H1 (cell line): Measurements from ENCODE around the gene SOWAHD. TPM values are rescaled to one million over a fixed set of nuclear protein-coding genes. Genes with fewer than 3 reads are reported as not detected.

ENCODE experiments used
- CTCF ChIA-PET: fragments of 300-600 bp; sonication (Branson Sonifier 250); formaldehyde crosslinking; loops from one replicate; lab custom pipeline; 2021; ENCODE audit not compliant: partially characterized antibody; lab: Charles Lee
- POLR2A ChIA-PET: fragments of 300-600 bp; sonication (Branson Sonifier 250); formaldehyde crosslinking; loops from one replicate; lab custom pipeline; 2021; ENCODE audit warnings: inconsistent platforms; ENCODE audit not compliant: partially characterized antibody; lab: Charles Lee
- DNase-seq, 2 experiments: peaks; one replicate each; pipeline versions ENCODE4 v3.0.0 to v3.0.0-alpha.2; 2010 to 2022; ENCODE audit warnings: low spot score in 2 of 2, low read depth in 1 of 2, mixed read lengths in 1 of 2
- FAIRE-seq: peaks from 2 replicates; lab custom pipeline; 2011; peaks lifted over from hg19 to GRCh38; lab: Jason Lieb, UNC
- H2AFZ ChIP-seq: 2 replicates; pipeline ENCODE4 v1.8.1; 2012; ENCODE audit warnings: low read length, inconsistent platforms
- H2AK5ac ChIP-seq: 2 replicates; pipeline ENCODE4 v1.6.1; 2013; ENCODE audit warnings: low read depth, low read length
- H2BK120ac ChIP-seq: replicated peaks from 2 replicates; pipeline ENCODE3; 2013; ENCODE audit warnings: low read depth, low read length, inconsistent platforms
- H2BK12ac ChIP-seq: 2 replicates; pipeline ENCODE4 v1.6.1; 2013; ENCODE audit warnings: low read depth, low read length
- H2BK15ac ChIP-seq: 2 replicates; pipeline ENCODE4 v1.6.1; 2013; ENCODE audit warnings: low read length
- H2BK20ac ChIP-seq: 2 replicates; pipeline ENCODE4 v1.6.1; 2013; ENCODE audit warnings: low read length
- H2BK5ac ChIP-seq: 2 replicates; pipeline ENCODE4 v1.6.1; 2013; ENCODE audit warnings: low read depth, low read length
- H3K14ac ChIP-seq: 2 replicates; pipeline ENCODE4 v1.6.1; 2013; ENCODE audit warnings: inconsistent platforms; ENCODE audit not compliant: insufficient read length
- H3K18ac ChIP-seq: 2 replicates; pipeline ENCODE4 v1.6.1; 2013; ENCODE audit warnings: low read length; ENCODE audit errors: extremely low read depth
- H3K23ac ChIP-seq: 2 replicates; pipeline ENCODE4 v1.6.1; 2013; ENCODE audit warnings: inconsistent platforms; ENCODE audit not compliant: insufficient read length
- H3K23me2 ChIP-seq: 2 replicates; pipeline ENCODE4 v1.6.1; 2013; ENCODE audit warnings: low read depth, low read length
- H3K27ac ChIP-seq: 2 replicates; pipeline ENCODE4 v1.6.1; 2011; ENCODE audit warnings: low read depth, low read length, inconsistent platforms
- H3K27me3 ChIP-seq, 4 experiments: replicated peaks in 1 of 4; 1 replicate in 1 of 4; 2 replicates in 3 of 4; pipeline versions ENCODE4 v1.6.1 to v1.8.1; 2011 to 2013; ENCODE audit warnings: low read length in 3 of 4, mild to moderate bottlenecking in 3 of 4, inconsistent platforms in 2 of 4, mixed read lengths in 2 of 4, moderate library complexity in 1 of 4; ENCODE audit not compliant: control insufficient read depth in 3 of 4, insufficient read depth in 3 of 4; ENCODE audit errors: extremely low read depth in 1 of 4
- H3K36me3 ChIP-seq, 4 experiments: 2 replicates each; pipeline versions ENCODE4 v1.6.1 to v1.8.1; 2011 to 2013; ENCODE audit warnings: mild to moderate bottlenecking in 4 of 4, low read length in 3 of 4, moderate library complexity in 2 of 4, control low read depth in 1 of 4, inconsistent platforms in 1 of 4; ENCODE audit not compliant: insufficient read depth in 4 of 4, control insufficient read depth in 2 of 4
- H3K4ac ChIP-seq: replicated peaks from 2 replicates; pipeline ENCODE3; 2013; ENCODE audit warnings: low read length, low read depth, mixed read lengths, inconsistent platforms; ENCODE audit not compliant: insufficient read length
- H3K4me1 ChIP-seq, 4 experiments: replicated peaks in 1 of 4; 1 replicate in 1 of 4; 2 replicates in 3 of 4; pipeline versions ENCODE4 v1.6.1 to v1.8.1; 2011 to 2013; ENCODE audit warnings: low read length in 3 of 4, inconsistent platforms in 2 of 4, mixed read lengths in 1 of 4; ENCODE audit not compliant: insufficient read depth in 4 of 4, control insufficient read depth in 3 of 4
- H3K4me2 ChIP-seq, 2 experiments: 2 replicates each; pipeline versions ENCODE4 v1.6.1 to v1.8.1; 2011 to 2013; ENCODE audit warnings: low read depth in 2 of 2, low read length in 2 of 2, control low read depth in 1 of 2, inconsistent platforms in 1 of 2, mild to moderate bottlenecking in 1 of 2; ENCODE audit not compliant: insufficient read depth in 1 of 2
- H3K4me3 ChIP-seq, 4 experiments: fragments of 200-600, 300-600 bp in 1 of 4; sonication (generic), shearing (Covaris generic), sonication (Bioruptor Twin) in 1 of 4; 2 replicates each; pipeline versions ENCODE4 v1.5.1 to v1.8.1; 2011 to 2016; ENCODE audit warnings: low read length in 4 of 4, low read depth in 3 of 4, control low read depth in 2 of 4, inconsistent platforms in 2 of 4, mild to moderate bottlenecking in 2 of 4, mixed read lengths in 1 of 4, moderate library complexity in 1 of 4; ENCODE audit not compliant: insufficient read depth in 2 of 4; ENCODE audit errors: extremely low read depth in 1 of 4
- H3K56ac ChIP-seq: replicated peaks from 2 replicates; pipeline ENCODE3; 2013; ENCODE audit warnings: low read depth, mild to moderate bottlenecking, mixed read lengths, low read length, inconsistent platforms; ENCODE audit not compliant: insufficient read length
- H3K79me1 ChIP-seq: 2 replicates; pipeline ENCODE4 v1.6.1; 2013; ENCODE audit warnings: low read depth, low read length, control low read depth
- H3K79me2 ChIP-seq, 2 experiments: 2 replicates each; pipeline versions ENCODE4 v1.6.1 to v1.8.1; 2012 to 2013; ENCODE audit warnings: low read length in 2 of 2, mild to moderate bottlenecking in 2 of 2, inconsistent platforms in 1 of 2; ENCODE audit not compliant: insufficient read depth in 2 of 2, control insufficient read depth in 1 of 2
- H3K9ac ChIP-seq, 4 experiments: replicated peaks in 1 of 4; 1 replicate in 1 of 4; 2 replicates in 3 of 4; pipeline versions ENCODE4 v1.6.1 to v1.8.1; 2011 to 2013; ENCODE audit warnings: low read depth in 3 of 4, low read length in 3 of 4, control low read depth in 2 of 4, mild to moderate bottlenecking in 2 of 4, moderate library complexity in 2 of 4, inconsistent platforms in 1 of 4; ENCODE audit errors: extremely low read depth in 1 of 4
- H3K9me3 ChIP-seq, 2 experiments: 2 replicates each; pipeline versions ENCODE4 v1.6.1 to v1.8.1; 2012 to 2013; ENCODE audit warnings: mild to moderate bottlenecking in 2 of 2, moderate library complexity in 2 of 2, control low read depth in 1 of 2, inconsistent platforms in 1 of 2, low read depth in 1 of 2, low read length in 1 of 2, mixed read lengths in 1 of 2; ENCODE audit not compliant: insufficient read depth in 2 of 2
- H4K20me1 ChIP-seq, 2 experiments: replicated peaks in 1 of 2; 2 replicates each; pipeline versions ENCODE3 to v1.8.1; 2011 to 2013; ENCODE audit warnings: inconsistent platforms in 2 of 2, low read length in 2 of 2, mild to moderate bottlenecking in 1 of 2; ENCODE audit not compliant: insufficient read depth in 2 of 2, control insufficient read depth in 1 of 2
- H4K5ac ChIP-seq: 2 replicates; pipeline ENCODE4 v1.6.1; 2013; ENCODE audit warnings: low read length, low read depth, mixed read lengths, inconsistent platforms; ENCODE audit not compliant: insufficient read length
- H4K8ac ChIP-seq: 2 replicates; pipeline ENCODE4 v1.8.0; 2013; ENCODE audit warnings: mild to moderate bottlenecking, moderate library complexity, low read length, inconsistent platforms; ENCODE audit not compliant: insufficient read depth; ENCODE audit errors: extremely low read depth
- H4K91ac ChIP-seq: replicated peaks from 2 replicates; pipeline ENCODE3; 2013; ENCODE audit warnings: low read length, mixed read lengths, inconsistent platforms; ENCODE audit not compliant: insufficient read length
- ASH2L ChIP-seq: fragments of 200-600, 300-600 bp; sonication (generic); IDR thresholded peaks from one replicate; pipeline ENCODE4 v1.7.1; 2017; ENCODE audit warnings: low read length
- CHD1 ChIP-seq: IDR thresholded peaks from 2 replicates; pipeline ENCODE4 v1.6.1; 2012; ENCODE audit warnings: low read depth, low read length, improper control_type of control experiment
- NANOG ChIP-seq: IDR thresholded peaks from 2 replicates; pipeline ENCODE4 v1.6.1; 2011; ENCODE audit warnings: low read length, low read depth, mild to moderate bottlenecking, inconsistent platforms; ENCODE audit not compliant: insufficient read depth, poor library complexity, severe bottlenecking
- WGBS, 2 experiments: shearing (Covaris generic) in 1 of 2; methylation state at CpG; one replicate each; pipeline versions ENCODE4 v1.1.6 to v1.1.7; 2013 to 2015; ENCODE audit warnings: low lambda C conversion rate in 2 of 2, mixed read lengths in 2 of 2, inconsistent platforms in 1 of 2, low coverage in 1 of 2, missing lambda C conversion rate in 1 of 2; ENCODE audit not compliant: insufficient replicate concordance in 2 of 2, insufficient coverage in 1 of 2, insufficient read length in 1 of 2; ENCODE audit errors: extremely low coverage in 1 of 2, missing lambda C conversion rate in 1 of 2; 5-methylcytosine and 5-hydroxymethylcytosine counted together
- polyA plus RNA-seq, 7 experiments: library from polyadenylated mRNA; depleted of rRNA in 3 of 7; stranded (reverse) in 5 of 7; unstranded in 2 of 7; fragments of >200 nt in 5 of 7; fragments of 200-250 nt in 2 of 7; gene quantifications; 1 replicate in 5 of 7; 2 replicates in 1 of 7; 4 replicates in 1 of 7; pipeline versions ENCODE4 v1.2.1 to v1.2.3, GENCODE V29; 2011 to 2013; ENCODE audit warnings: missing spikeins in 2 of 7, mixed read lengths in 2 of 7
- total RNA-seq: library from RNA; stranded (reverse); fragmentation: NEBNext Ultra II Directional; extraction: Animal tissue kit (Norgen Biotek cat#: 25700); gene quantifications from 2 replicates; pipeline ENCODE4 v1.2.1, GENCODE V29; 2021

Gene SOWAHD
- total and polyA plus RNA-seq, 2 of the 8 experiments (the other 6 are each of a cell fraction or from before 2014, with no cell fraction given) = 1.7 to 2.9 TPM

GRCh38 chrX:119726900-119727555 lies 31.4 kb upstream of the SOWAHD start:
- no peak overlapping the region for H3K9ac ChIP-seq
- no peak overlapping the region for H3K4me3 ChIP-seq
- 76% methylated on average over 6 of the region's 7 CpGs; no CpG with 5 or more reads in 1 of the 2 experiments for WGBS, 2 experiments
- no peak overlapping the region; the same call in 1 of the 2 replicates for H4K8ac ChIP-seq
- H2BK20ac ChIP-seq = no peak overlapping the region
- no peak overlapping the region; the same call in 1 of the 2 replicates for H2BK15ac ChIP-seq
- no peaks in the 10 kb centered on the region for H3K79me1 ChIP-seq
- no peak for DNase-seq
- TF ChIP-seq ASH2L (no peak), NANOG (no peak), CHD1 (no peak)
- ChIA-PET CTCF (interaction anchor here (0.5 to 6.9 kb wide), 15 partner anchors 9 to 210 kb away, joined by 3 to 47 read pairs (median 6); partner anchors contain the start of genes SEPTIN6 and SOWAHD), POLR2A (interaction anchor here (1.2 kb wide), 1 partner anchor 61 kb away, joined by 3 read pairs; no protein-coding TSS in a partner anchor)
- H3K9me3 ChIP-seq = no peaks in the 10 kb centered on the region
- no peak overlapping the region for H3K4me2 ChIP-seq
- no peaks in the 10 kb centered on the region for H4K20me1 ChIP-seq
- no peak overlapping the region for H2BK5ac ChIP-seq
- H3K23ac ChIP-seq = no peak overlapping the region
- FAIRE-seq = no peak
- no peaks in the 10 kb centered on the region for H3K23me2 ChIP-seq
- H2BK12ac ChIP-seq = no peak overlapping the region
- peaks cover 0 to 2% (median under 1%) of the 10 kb centered on the region in 4 experiments; a peak in 2 of 7 replicates for H3K4me1 ChIP-seq
- no peaks in the 10 kb centered on the region for H3K79me2 ChIP-seq
- H3K27ac ChIP-seq = no peak overlapping the region
- H4K91ac ChIP-seq = no peak overlapping the region
- no peak overlapping the region for H4K5ac ChIP-seq
- no peak overlapping the region for H3K4ac ChIP-seq
- no peak overlapping the region for H3K14ac ChIP-seq
- no peak overlapping the region for H2BK120ac ChIP-seq
- no peak overlapping the region for H2AK5ac ChIP-seq
- peak overlapping the region; percentile 96; the same call in 1 of the 2 replicates for H2AFZ ChIP-seq
- H3K36me3 ChIP-seq = no peaks in the 10 kb centered on the region
- no peak overlapping the region for H3K56ac ChIP-seq
- no peaks in the 10 kb centered on the region for H3K27me3 ChIP-seq
- H3K18ac ChIP-seq = no peak overlapping the region
